A673 (cell line): ENCODE results near the gene DLG2. TPM values are rescaled to one million over a fixed set of nuclear protein-coding genes. Genes with fewer than 3 reads are reported as not detected.

ENCODE experiments used
- BruUV-seq: library from RNA; stranded (reverse); fragments of 400-500 nt; replicated peaks from 2 replicates; lab custom pipeline; 2021; lab: Mats Ljungman, UMichigan
- CTCF ChIA-PET: fragments of 300-600 bp; sonication (Branson Sonifier 250); formaldehyde crosslinking; loops from one replicate; lab custom pipeline; 2022; ENCODE audit warnings: antibody characterized with exemption; lab: Charles Lee
- POLR2A ChIA-PET: fragments of 300-600 bp; sonication (Branson Sonifier 250); formaldehyde crosslinking; loops from one replicate; lab custom pipeline; 2022; ENCODE audit warnings: antibody characterized with exemption; ENCODE audit not compliant: low non-redundant PET; lab: Charles Lee
- DNase-seq: peaks from one replicate; pipeline ENCODE4 v3.0.0-alpha.2; 2015; ENCODE audit warnings: low spot score
- H3K27ac ChIP-seq: fragments of 200-600 bp; sonication (generic); 2 replicates; pipeline ENCODE4 v1.5.1; 2016; ENCODE audit warnings: mixed run types, low read depth, mild to moderate bottlenecking, mixed read lengths, antibody characterized with exemption, low read length; ENCODE audit not compliant: poor library complexity, severe bottlenecking
- H3K27me3 ChIP-seq: fragments of 200-600 bp; sonication (generic); replicated peaks from 2 replicates; pipeline ENCODE4 v1.6.1; 2017; ENCODE audit warnings: mixed run types, low read depth, mild to moderate bottlenecking, mixed read lengths, antibody characterized with exemption, low read length; ENCODE audit not compliant: insufficient read depth, poor library complexity
- H3K36me3 ChIP-seq: fragments of 200-600 bp; sonication (generic); 2 replicates; pipeline ENCODE4 v1.6.1; 2016; ENCODE audit warnings: mixed run types, mild to moderate bottlenecking, mixed read lengths, antibody characterized with exemption, low read length; ENCODE audit not compliant: insufficient read depth, poor library complexity, severe bottlenecking
- H3K4me1 ChIP-seq: fragments of 200-600 bp; sonication (generic); 2 replicates; pipeline ENCODE4 v1.6.1; 2017; ENCODE audit warnings: mixed run types, mild to moderate bottlenecking, mixed read lengths, antibody characterized with exemption, low read length; ENCODE audit not compliant: insufficient read depth, poor library complexity, severe bottlenecking
- H3K4me3 ChIP-seq: fragments of 200-600 bp; sonication (generic); 2 replicates; pipeline ENCODE4 v1.5.1; 2016; ENCODE audit warnings: low read depth, mixed run types, mild to moderate bottlenecking, mixed read lengths, low read length; ENCODE audit not compliant: poor library complexity, severe bottlenecking
- H3K9me3 ChIP-seq: fragments of 200-600 bp; sonication (generic); 2 replicates; pipeline ENCODE4 v1.6.1; 2016; ENCODE audit warnings: mixed run types, low read depth, mild to moderate bottlenecking, mixed read lengths, antibody characterized with exemption, low read length; ENCODE audit not compliant: poor library complexity, severe bottlenecking
- CTCF ChIP-seq: fragments of 300-800, 200-600 bp; sonication (generic); conservative IDR thresholded peaks from 2 replicates; pipeline ENCODE4 v1.5.1; 2017; ENCODE audit warnings: low read depth, mild to moderate bottlenecking, antibody characterized with exemption, low read length, moderate library complexity, mixed read lengths
- EZH2 ChIP-seq: fragments of 200-600 bp; sonication (generic); IDR thresholded peaks from 2 replicates; pipeline ENCODE4 v1.6.1; 2017; ENCODE audit warnings: borderline replicate concordance, low read depth, mild to moderate bottlenecking, mixed read lengths, antibody characterized with exemption, low read length; ENCODE audit not compliant: poor library complexity, severe bottlenecking
- intact Hi-C: fragments of 100-400 bp; cut with micrococcal nuclease; formaldehyde crosslinking; loops from one replicate; pipeline ENCODE4 v1.10.0; 2022; ENCODE audit not compliant: unreplicated experiment
- total RNA-seq: library from RNA; stranded (reverse); gene quantifications from 2 replicates; pipeline ENCODE4 v1.2.3, GENCODE V29; 2021

The DLG2 gene
- total RNA-seq, 1 experiment from 2014 or later: 277 TPM

DNA sequence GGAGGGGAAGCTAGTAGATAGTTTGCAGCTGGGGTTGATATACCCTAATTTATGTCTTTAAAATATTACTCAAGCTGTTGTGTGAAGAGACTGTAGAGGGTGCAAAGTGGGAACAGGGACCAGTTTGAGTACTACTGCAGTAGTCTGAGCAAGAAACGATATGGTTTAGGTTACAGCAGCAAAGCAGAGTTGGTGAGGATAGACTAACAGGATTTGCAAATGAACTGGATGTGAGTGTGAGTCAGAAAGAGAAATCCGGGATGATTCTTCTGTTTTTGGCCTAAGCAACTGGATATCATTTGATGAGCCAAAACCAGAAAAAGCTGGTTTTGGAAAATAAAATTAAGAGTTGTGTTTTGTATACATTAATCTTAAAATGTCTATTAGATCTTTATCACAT is 1591.5 kb downstream of the DLG2 start:
- BruUV-seq: no TSS peak
- DNase-seq: no peak
- no peak overlapping the region for H3K4me3 ChIP-seq
- H3K9me3 ChIP-seq: no peaks in the 10 kb centered on the region
- H3K36me3 ChIP-seq: no peaks in the 10 kb centered on the region
- POLR2A ChIA-PET: no interaction called here
- TF ChIP-seq EZH2 (no peak), CTCF (no peak)
- CTCF ChIA-PET: no interaction called here
- H3K27ac ChIP-seq: no peak overlapping the region
- H3K4me1 ChIP-seq: no peaks in the 10 kb centered on the region
- intact Hi-C loops: no loop called here
- H3K27me3 ChIP-seq: no peaks in the 10 kb centered on the region

DNA sequence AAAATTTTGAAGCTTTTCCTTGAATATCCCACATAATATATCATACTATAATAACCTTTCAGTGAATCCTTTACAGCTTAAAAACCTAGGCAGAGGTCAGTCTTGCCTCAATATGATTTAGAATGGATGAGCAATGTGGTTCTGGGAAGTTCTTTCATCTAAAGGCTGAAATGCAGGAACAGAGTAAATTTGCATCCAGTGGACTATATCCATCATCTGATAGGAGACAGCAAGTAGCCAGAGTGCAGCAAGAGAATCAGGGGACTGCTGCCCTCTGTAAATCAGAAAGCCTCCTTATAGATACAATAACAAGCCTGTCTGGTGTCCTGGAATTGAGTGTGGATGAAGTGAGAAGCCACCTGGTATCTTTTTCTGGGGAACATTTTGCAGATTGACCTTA is 1592.7 kb downstream of the DLG2 start:
- POLR2A ChIA-PET: no interaction called here
- H3K27ac ChIP-seq: no peak overlapping the region
- H3K27me3 ChIP-seq: no peaks in the 10 kb centered on the region
- no peak for DNase-seq
- BruUV-seq: no TSS peak
- H3K36me3 ChIP-seq: no peaks in the 10 kb centered on the region
- no peaks in the 10 kb centered on the region for H3K4me1 ChIP-seq
- H3K9me3 ChIP-seq: no peaks in the 10 kb centered on the region
- intact Hi-C loops: no loop called here
- no peak overlapping the region for H3K4me3 ChIP-seq
- CTCF ChIA-PET: no interaction called here
- no peak for TF ChIP-seq EZH2
- TF ChIP-seq CTCF: no peak

- TF ChIP-seq EZH2 (no peak), CTCF (no peak)
Measured at GRCh38 chr11:84024266-84024665, 1602.9 kb downstream of the DLG2 start.

More at GRCh38 chr11:84024266-84024665, 1602.9 kb downstream of the DLG2 start:
- CTCF ChIA-PET: no interaction called here
- no peaks in the 10 kb centered on the region for H3K9me3 ChIP-seq
- no peaks in the 10 kb centered on the region for H3K4me1 ChIP-seq
- POLR2A ChIA-PET: no interaction called here
- BruUV-seq: no TSS peak
- H3K36me3 ChIP-seq: no peaks in the 10 kb centered on the region
- no peak overlapping the region for H3K27ac ChIP-seq
- no peak overlapping the region for H3K4me3 ChIP-seq
- H3K27me3 ChIP-seq: no peaks in the 10 kb centered on the region
- intact Hi-C loops: no loop called here
- no peak for DNase-seq
